BLaER1 (cell line): Measurements from ENCODE around the gene TTC34.

Experiments
- H3K27ac ChIP-seq: shearing (Covaris generic); formaldehyde crosslinking; 2 replicates; pipeline ENCODE4 v1.8.1; 2022
- H3K27me3 ChIP-seq: shearing (Covaris generic); formaldehyde crosslinking; 2 replicates; pipeline ENCODE4 v1.8.1; 2022
- H3K36me3 ChIP-seq: shearing (Covaris generic); formaldehyde crosslinking; 2 replicates; pipeline ENCODE4 v1.8.1; 2022
- H3K4me1 ChIP-seq: shearing (Covaris generic); formaldehyde crosslinking; 2 replicates; pipeline ENCODE4 v1.8.1; 2022
- H3K4me2 ChIP-seq: shearing (Covaris generic); formaldehyde crosslinking; 2 replicates; pipeline ENCODE4 v1.8.1; 2022
- H3K4me3 ChIP-seq: shearing (Covaris generic); formaldehyde crosslinking; 2 replicates; pipeline ENCODE4 v1.8.1; 2022
- H3K9ac ChIP-seq: shearing (Covaris generic); formaldehyde crosslinking; 2 replicates; pipeline ENCODE4 v1.8.1; 2022
- H3K9me3 ChIP-seq: shearing (Covaris generic); formaldehyde crosslinking; 2 replicates; pipeline ENCODE4 v1.8.1; 2022
- H4K20me1 ChIP-seq: shearing (Covaris generic); formaldehyde crosslinking; 2 replicates; pipeline ENCODE4 v1.8.1; 2022
- Cebpa-rat ChIP-seq: shearing (Covaris generic); IDR thresholded peaks from 2 replicates; pipeline ENCODE4 v1.8.1; 2022

TTC34 gene

GRCh38 chr1:2830761-2831425 is 29.4 kb upstream of the TTC34 start:
- no peaks in the 10 kb centered on the region for H3K27me3 ChIP-seq
- no peak for TF ChIP-seq Cebpa-rat

GRCh38 chr1:2829846-2830615 is 28.5 kb upstream of the TTC34 start:
- Histone ChIP-seq H3K4me2 (no peak overlapping the region), H3K4me1 (peaks cover 11% of the 10 kb centered on the region), H3K9me3 (peaks cover 27% of the 10 kb centered on the region), H3K36me3 (no peaks in the 10 kb centered on the region), H4K20me1 (no peaks in the 10 kb centered on the region; the same call in 1 of the 2 replicates), H3K9ac (no peak overlapping the region), H3K27me3 (no peaks in the 10 kb centered on the region), H3K27ac (no peak overlapping the region), H3K4me3 (no peak overlapping the region)
- no peak for TF ChIP-seq Cebpa-rat

More at GRCh38 chr1:2830761-2831425, 29.4 kb upstream of the TTC34 start:
- no peak overlapping the region for H3K4me2 ChIP-seq
- H3K4me3 ChIP-seq: no peak overlapping the region
- H3K36me3 ChIP-seq: no peaks in the 10 kb centered on the region
- no peak overlapping the region for H3K9ac ChIP-seq
- H3K27ac ChIP-seq: no peak overlapping the region
- peaks cover 27% of the 10 kb centered on the region for H3K9me3 ChIP-seq
- no peaks in the 10 kb centered on the region; the same call in 1 of the 2 replicates for H4K20me1 ChIP-seq
- peaks cover 11% of the 10 kb centered on the region for H3K4me1 ChIP-seq

GRCh38 chr1:2828586-2829250 is 27.2 kb upstream of the TTC34 start:
- H4K20me1 ChIP-seq: no peaks in the 10 kb centered on the region
- H3K4me3 ChIP-seq: no peak overlapping the region
- H3K4me1 ChIP-seq: peaks cover 11% of the 10 kb centered on the region
- no peak overlapping the region for H3K4me2 ChIP-seq
- H3K9ac ChIP-seq: no peak overlapping the region
- H3K27ac ChIP-seq: no peak overlapping the region
- peaks cover 27% of the 10 kb centered on the region for H3K9me3 ChIP-seq
- peaks cover 10% of the 10 kb centered on the region for H3K27me3 ChIP-seq
- no peaks in the 10 kb centered on the region for H3K36me3 ChIP-seq
- no peak for TF ChIP-seq Cebpa-rat

- peaks cover under 1% of the 10 kb centered on the region; the same call in 1 of the 2 replicates for H4K20me1 ChIP-seq
- H3K9ac ChIP-seq: no peak overlapping the region
- H3K36me3 ChIP-seq: no peaks in the 10 kb centered on the region
- no peak overlapping the region for H3K4me3 ChIP-seq
- peaks cover 13% of the 10 kb centered on the region for H3K27me3 ChIP-seq
- H3K4me1 ChIP-seq: peaks cover 2% of the 10 kb centered on the region; the same call in 1 of the 2 replicates
- no peak overlapping the region for H3K4me2 ChIP-seq
- H3K9me3 ChIP-seq: peaks cover 27% of the 10 kb centered on the region
- no peak for TF ChIP-seq Cebpa-rat
- no peak overlapping the region for H3K27ac ChIP-seq
Observed at GRCh38 chr1:2826736-2827292, 25.3 kb upstream of the TTC34 start.

- Histone ChIP-seq H3K9me3 (peaks cover 27% of the 10 kb centered on the region), H3K9ac (no peak overlapping the region), H3K36me3 (no peaks in the 10 kb centered on the region), H3K27me3 (peaks cover 13% of the 10 kb centered on the region), H3K4me3 (no peak overlapping the region), H4K20me1 (peaks cover 6% of the 10 kb centered on the region; the same call in 1 of the 2 replicates), H3K4me2 (no peak overlapping the region), H3K27ac (no peak overlapping the region), H3K4me1 (peaks cover 6% of the 10 kb centered on the region; the same call in 1 of the 2 replicates)
- TF ChIP-seq Cebpa-rat: no peak
Observed at GRCh38 chr1:2826316-2826715, 24.8 kb upstream of the TTC34 start.

GRCh38 chr1:2825487-2826189 is 24.1 kb upstream of the TTC34 start:
- H3K36me3 ChIP-seq: no peaks in the 10 kb centered on the region
- H3K27ac ChIP-seq: no peak overlapping the region
- H4K20me1 ChIP-seq: peaks cover 8% of the 10 kb centered on the region; the same call in 1 of the 2 replicates
- H3K9ac ChIP-seq: no peak overlapping the region
- no peak overlapping the region for H3K4me2 ChIP-seq
- H3K4me3 ChIP-seq: no peak overlapping the region
- peaks cover 6% of the 10 kb centered on the region; the same call in 1 of the 2 replicates for H3K4me1 ChIP-seq
- no peak for TF ChIP-seq Cebpa-rat
- peaks cover 27% of the 10 kb centered on the region for H3K9me3 ChIP-seq
- H3K27me3 ChIP-seq: peaks cover 13% of the 10 kb centered on the region

GRCh38 chr1:2824999-2825398 is 23.5 kb upstream of the TTC34 start:
- Histone ChIP-seq H3K4me3 (no peak overlapping the region), H3K9me3 (peaks cover 27% of the 10 kb centered on the region), H3K4me1 (peaks cover 6% of the 10 kb centered on the region; the same call in 1 of the 2 replicates), H3K9ac (no peak overlapping the region), H4K20me1 (peaks cover 8% of the 10 kb centered on the region; the same call in 1 of the 2 replicates), H3K27ac (no peak overlapping the region), H3K36me3 (no peaks in the 10 kb centered on the region), H3K27me3 (peaks cover 13% of the 10 kb centered on the region), H3K4me2 (no peak overlapping the region)
- no peak for TF ChIP-seq Cebpa-rat

- peaks cover 6% of the 10 kb centered on the region; the same call in 1 of the 2 replicates for H3K4me1 ChIP-seq
- H3K4me3 ChIP-seq: no peak overlapping the region
- H3K9ac ChIP-seq: no peak overlapping the region
- H3K36me3 ChIP-seq: no peaks in the 10 kb centered on the region
- no peak for TF ChIP-seq Cebpa-rat
- H3K27ac ChIP-seq: no peak overlapping the region
- H4K20me1 ChIP-seq: peaks cover 8% of the 10 kb centered on the region; the same call in 1 of the 2 replicates
- H3K4me2 ChIP-seq: no peak overlapping the region
- peaks cover 13% of the 10 kb centered on the region for H3K27me3 ChIP-seq
- H3K9me3 ChIP-seq: peaks cover 25% of the 10 kb centered on the region
Observed at GRCh38 chr1:2823921-2824610, 22.6 kb upstream of the TTC34 start.
